Inflammatory macrophage treated with lipopolysaccharide for 4 hours (primary cell): ENCODE data around the gene ZBTB7C.
A peak's percentile ranks its signal among the peaks of the same experiment; 100 is the strongest.

ENCODE experiments used
- DNase-seq: peaks from one replicate; pipeline ENCODE4 v3.0.0-alpha.2; 2020

ZBTB7C gene

GRCh38 chr18:48134609-48135008 lies 274.6 kb downstream of the ZBTB7C start:
- no peak for DNase-seq

DNA sequence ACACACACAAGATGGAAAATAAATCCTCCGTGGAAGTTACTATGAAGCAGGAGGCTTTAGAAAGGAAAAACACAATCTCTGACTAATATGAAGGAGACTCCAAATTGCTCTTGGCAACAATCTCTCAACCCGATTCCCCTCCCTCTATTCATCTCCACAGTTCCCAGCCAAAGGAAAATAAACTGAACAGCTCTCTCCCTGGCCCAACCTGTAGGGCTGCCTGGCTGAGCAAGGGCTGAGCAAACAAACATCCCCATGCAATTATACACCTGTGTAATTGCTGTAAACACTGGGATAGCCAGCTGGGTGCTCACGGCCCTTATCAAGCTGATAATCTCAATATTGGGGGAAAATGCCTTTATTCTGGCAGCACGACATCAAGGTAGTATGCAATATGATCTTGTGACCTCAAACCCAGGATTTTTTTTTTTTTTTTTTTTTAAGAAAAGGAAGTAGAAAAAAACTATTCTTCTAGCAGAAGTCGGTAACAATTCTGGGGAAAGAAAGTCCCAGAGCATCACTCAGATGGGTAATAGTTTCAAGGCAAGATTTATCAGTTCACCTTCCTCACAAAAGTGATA lies 275.4 kb downstream of the ZBTB7C start:
- no peak for DNase-seq

GRCh38 chr18:48132797-48133655 lies 276.2 kb downstream of the ZBTB7C start:
- peak; percentile 10 for DNase-seq

GRCh38 chr18:48131042-48131441 lies 278.1 kb downstream of the ZBTB7C start:
- DNase-seq = no peak

GRCh38 chr18:48129621-48130082 lies 279.5 kb downstream of the ZBTB7C start:
- no peak for DNase-seq

- DNase-seq = no peak
These were observed 281.6 kb downstream of the ZBTB7C start for GRCh38 chr18:48127606-48128005.

DNA sequence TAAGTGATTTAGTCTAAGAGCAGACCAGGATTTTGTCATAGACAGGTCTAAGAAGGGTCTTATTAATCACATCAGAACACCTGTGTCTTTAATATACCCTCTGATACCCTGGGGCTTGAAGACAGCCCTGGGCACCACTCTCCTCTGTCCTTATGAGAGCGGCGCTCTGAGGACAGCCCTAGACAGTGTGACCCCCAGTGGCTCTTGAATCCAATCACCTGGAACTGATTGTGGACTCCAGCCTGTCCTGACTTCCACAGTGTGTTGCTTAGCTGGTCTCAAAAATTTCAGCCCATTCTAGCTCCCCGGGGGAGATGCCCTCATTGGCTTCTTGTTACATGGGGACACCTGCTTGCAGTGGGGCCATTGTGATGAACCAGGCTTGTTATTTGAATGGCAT lies 282.9 kb downstream of the ZBTB7C start:
- DNase-seq = no peak

GRCh38 chr18:48125724-48126123 lies 283.5 kb downstream of the ZBTB7C start:
- DNase-seq = no peak

DNA sequence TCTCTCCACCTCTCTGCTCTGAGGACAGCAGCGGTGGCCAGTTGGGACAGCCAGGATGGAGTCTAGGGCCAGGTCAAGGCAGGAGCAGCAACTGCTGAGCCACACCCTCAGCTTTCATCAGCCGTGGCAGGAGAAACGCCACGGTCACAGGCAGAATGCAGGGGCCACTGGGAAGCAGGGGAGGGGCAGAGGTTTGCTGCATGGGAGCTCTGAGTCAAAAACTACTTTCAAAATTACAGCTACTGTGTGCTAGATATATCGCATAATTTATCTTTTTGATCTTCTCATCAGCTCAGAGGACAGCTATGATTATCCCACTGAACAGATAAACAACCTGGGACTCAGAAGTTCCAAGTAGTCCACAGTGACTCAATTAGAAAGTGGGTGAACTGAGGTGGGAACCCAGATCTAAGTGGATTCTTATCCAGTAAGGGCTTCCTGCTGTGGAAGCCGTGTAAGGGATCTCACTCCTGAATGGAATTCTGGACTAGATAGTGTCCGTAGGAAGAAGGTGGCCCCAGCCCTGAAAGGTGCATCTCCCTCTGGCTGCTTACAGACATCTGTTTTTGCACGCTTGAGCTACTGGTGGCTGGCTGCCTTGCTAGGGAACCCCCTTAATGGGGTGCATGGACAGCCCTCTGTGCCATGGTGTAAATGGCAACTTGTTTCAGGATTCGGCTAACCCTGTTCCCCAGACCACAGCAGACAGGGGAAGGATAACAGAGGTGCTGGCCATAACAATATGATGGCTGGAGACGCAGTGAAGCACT lies 284.1 kb downstream of the ZBTB7C start:
- DNase-seq = no peak

- DNase-seq = no peak
These were observed 285.2 kb downstream of the ZBTB7C start for GRCh38 chr18:48123941-48124340.

DNA sequence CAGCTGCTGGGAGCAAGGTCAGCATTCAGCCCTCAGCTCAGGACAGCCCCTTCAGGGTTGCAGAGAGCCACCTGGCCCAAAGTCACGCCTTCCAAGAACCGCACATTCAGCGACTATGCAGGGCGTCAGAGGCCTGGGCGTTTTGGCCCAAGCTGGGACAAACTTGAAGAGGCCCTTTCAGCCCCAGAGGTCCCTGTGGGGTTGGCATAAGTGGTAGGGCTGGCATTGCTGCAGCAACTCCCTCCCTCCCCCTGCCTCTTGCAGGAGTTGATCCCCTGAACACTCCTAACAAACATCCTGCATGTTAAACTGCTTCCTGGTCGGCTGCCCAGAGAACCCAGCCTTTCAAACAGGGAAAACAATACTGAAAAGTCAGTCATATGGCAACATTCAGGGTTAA lies 285.9 kb downstream of the ZBTB7C start:
- DNase-seq = no peak

DNA sequence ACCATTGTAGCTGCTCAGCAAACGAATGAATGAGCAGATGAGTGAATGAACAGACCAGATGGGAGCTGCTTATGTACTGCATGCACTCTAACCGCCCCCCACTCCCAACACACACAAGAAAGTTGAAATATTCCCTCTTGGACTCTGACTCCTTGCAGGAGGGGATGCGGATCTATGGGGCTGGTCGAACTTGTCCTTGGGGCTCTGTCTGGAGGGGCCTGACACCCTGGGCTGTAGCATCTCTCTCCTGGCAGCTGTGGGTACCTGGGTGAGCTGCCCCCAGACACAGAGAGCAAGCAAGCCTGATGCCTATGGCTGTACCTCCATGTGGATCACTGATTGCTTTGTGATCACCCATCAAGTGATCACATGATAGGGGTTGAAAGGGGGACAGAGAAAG lies 286.4 kb downstream of the ZBTB7C start:
- no peak for DNase-seq

DNA sequence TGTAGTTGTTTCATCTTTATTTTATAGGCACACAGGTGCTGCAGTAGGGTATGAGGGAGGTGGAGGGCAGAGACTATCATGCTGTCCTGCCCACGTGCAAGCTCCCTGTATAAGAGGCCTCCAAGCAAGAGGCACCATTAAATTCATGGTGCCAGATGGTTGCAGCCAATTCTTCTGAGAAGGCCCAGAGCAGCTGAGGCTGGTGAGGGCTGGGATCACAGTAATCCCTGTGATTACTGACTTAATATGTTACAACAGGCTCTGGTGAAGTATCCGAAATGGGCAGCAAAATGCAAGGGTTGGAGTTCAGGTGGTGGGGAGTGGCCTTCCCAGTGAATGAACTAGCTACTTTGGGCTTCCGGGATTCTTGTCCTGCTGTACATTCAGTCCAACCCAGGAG lies 286.8 kb downstream of the ZBTB7C start:
- no peak for DNase-seq

- no peak for DNase-seq
These were observed 287.4 kb downstream of the ZBTB7C start for GRCh38 chr18:48121752-48122151.

GRCh38 chr18:48119204-48119603 lies 290.0 kb downstream of the ZBTB7C start:
- DNase-seq = no peak

- no peak for DNase-seq
These were observed 292.1 kb downstream of the ZBTB7C start for GRCh38 chr18:48116873-48117630.

DNA sequence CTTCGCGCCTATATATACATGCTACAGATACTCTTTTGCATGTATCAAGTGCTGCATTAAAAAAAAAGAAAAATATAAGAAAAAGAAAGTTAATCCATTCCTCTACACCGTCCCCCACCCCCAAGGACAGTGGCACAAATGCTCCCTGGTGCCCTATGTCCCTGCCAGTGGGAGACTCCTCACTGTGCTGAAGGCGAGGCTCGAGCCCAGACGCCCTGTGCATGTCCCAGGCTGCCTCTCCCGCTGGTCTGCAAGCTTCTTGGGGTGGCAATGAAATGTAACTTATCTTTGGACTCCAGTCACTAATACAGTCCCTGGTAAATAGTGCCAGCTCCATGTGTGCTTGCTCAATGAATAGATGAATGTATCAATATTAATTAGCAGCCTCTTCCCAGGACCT lies 293.2 kb downstream of the ZBTB7C start:
- DNase-seq = no peak

DNA sequence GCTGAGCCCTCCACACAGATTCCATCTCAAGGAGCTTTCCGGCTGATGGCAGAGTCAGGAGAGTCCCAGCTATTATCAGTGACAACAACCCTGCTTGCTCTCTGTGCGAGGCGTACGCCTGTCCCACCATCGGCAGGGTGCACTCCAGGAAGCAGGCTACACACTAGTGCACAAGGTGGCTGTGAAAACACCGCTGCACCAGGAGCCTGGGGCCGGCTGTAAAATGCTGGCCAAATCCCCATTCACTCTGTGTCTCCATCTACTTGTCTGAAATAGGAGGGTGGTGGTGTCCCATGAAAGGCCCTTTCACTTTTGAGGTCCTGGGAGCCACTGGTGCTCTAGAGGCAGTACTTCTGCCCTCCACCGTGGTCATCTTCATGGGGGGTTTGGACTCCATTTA lies 295.5 kb downstream of the ZBTB7C start:
- DNase-seq = no peak

DNA sequence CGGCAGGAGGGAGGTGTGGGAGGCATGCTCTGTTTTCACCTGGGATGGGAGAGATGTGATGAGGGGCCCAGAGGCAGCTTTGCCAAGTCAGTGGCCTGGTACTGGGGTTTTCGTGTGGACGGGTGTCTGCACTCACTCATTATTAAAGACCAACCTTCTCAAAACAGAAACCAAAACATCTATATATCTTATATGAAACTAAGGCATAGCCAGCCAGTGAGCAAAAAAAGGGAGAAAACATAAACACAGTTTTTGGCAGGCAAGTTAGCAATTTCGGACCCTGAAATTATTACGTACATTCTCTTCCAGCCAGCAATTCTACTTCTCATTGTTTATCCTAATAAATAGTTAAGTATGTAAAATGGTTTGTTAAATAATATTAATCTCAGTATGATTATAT lies 297.6 kb downstream of the ZBTB7C start:
- no peak for DNase-seq

- no peak for DNase-seq
These were observed 298.4 kb downstream of the ZBTB7C start for GRCh38 chr18:48110797-48111196.

DNA sequence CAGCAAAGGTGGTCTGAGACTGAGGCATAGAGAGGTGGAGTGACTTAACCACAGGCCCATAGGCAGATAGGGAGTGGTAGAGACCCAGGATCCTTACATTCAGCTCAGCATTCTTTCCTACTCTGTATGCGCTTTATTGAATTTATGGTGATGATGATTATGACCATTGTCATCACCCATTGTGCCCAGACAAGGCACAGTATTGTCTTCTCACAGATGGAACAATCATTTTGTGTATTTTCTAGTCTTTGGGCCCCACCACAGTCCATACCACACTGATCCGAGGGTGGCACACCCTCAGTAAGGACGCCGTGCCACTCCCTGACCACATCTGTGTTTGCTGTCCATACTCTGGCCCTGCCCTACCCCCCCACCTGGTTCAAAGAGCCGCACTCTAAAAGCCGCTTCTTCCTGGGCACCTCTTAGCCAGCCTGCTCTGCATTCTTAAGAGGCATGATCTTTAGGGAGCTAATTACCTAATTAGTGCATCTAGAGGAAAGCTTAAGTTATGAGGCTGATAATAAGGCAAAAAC lies 299.2 kb downstream of the ZBTB7C start:
- no peak for DNase-seq

DNA sequence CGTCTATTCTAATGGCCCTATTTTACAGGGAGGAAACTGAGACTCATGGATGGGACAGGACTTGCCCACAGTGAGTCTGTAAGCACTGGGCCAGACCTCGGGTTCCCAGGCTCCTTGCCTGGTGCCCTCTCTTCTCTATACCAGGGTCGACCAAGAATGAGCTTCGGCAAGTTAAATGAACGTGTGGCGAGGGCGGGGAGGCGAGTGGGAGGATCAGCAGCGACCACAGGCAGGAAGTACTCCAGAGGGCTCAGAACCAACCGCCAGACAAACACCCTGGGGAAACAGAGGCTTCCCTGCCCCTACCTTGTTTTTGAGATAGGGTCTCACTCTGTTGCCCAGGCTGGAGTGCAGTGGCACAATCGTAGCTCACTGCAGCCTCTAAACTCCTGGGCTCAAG lies 301.0 kb downstream of the ZBTB7C start:
- DNase-seq = no peak
